ENCODE results near the gene RNFT2.
"Not testable (repeated sequence)": the region's sequence is repeated elsewhere in the genome, so short reads cannot be mapped to it uniquely, and the experiment has no call there.

Gene RNFT2

GRCh38 chr12:116777245-116777644 is 39.1 kb downstream of the RNFT2 start:
- no peak for DNase-seq (ENCODE audit: low read depth)
- no peak for TF ChIP-seq CTCF (conservative IDR thresholded peaks at IDR 0.05; ENCODE audit: control insufficient read depth, insufficient read depth, low read depth, low read length)
- no peak overlapping the region for H3K4me3 ChIP-seq (ENCODE audit: control insufficient read depth, low read depth, low read length)

GRCh38 chr12:116779597-116779996 is 41.5 kb downstream of the RNFT2 start:
- no peak overlapping the region for H3K4me3 ChIP-seq (ENCODE audit: control insufficient read depth, low read depth, low read length)
- DNase-seq (ENCODE audit: low read depth), result no peak
- TF ChIP-seq CTCF (conservative IDR thresholded peaks at IDR 0.05; ENCODE audit: control insufficient read depth, insufficient read depth, low read depth, low read length), result no peak

GRCh38 chr12:116780942-116781341 is 42.8 kb downstream of the RNFT2 start:
- no peak for TF ChIP-seq CTCF (conservative IDR thresholded peaks at IDR 0.05; ENCODE audit: control insufficient read depth, insufficient read depth, low read depth, low read length)
- DNase-seq (ENCODE audit: low read depth), result no peak

DNA sequence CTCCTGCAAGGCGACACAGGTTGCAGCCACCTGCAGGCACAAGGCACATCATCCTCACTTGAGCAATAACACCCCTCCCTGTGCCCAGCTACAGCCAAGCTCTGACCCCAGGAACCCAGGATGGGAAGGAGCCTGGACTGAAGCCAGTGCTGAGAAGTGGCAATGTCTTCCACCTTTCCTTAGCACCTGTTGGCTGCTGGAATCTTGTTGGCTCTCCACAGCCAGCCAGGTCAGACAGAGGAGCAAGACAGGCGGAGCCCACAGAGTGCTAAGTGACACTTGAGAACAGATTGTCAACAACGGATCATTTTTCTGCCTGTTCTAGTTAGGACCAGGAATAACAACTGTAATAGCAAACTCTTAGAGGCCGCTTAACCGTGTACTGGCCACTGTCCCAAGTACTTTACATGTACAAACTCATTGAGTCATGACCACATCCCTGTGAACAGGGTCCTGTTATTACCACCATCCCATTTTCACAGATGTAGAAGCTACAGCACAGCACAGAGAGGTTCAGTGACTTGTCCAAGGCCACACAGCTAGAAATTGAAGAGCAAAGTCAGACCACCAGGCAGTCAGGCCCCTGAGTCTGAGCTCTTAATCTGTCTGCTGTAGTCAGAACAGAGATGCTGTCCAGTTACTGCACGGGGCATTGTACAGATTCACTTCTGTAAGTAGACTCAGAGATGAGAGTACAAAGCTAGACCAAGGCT is 45.6 kb downstream of the RNFT2 start:
- H3K4me3 ChIP-seq (ENCODE audit: control insufficient read depth, low read depth, low read length), result no peak overlapping the region
- DNase-seq (ENCODE audit: low read depth), result no peak
- no peak for TF ChIP-seq CTCF (conservative IDR thresholded peaks at IDR 0.05; ENCODE audit: control insufficient read depth, insufficient read depth, low read depth, low read length)

More at GRCh38 chr12:116780942-116781341, 42.8 kb downstream of the RNFT2 start:
- H3K4me3 ChIP-seq (ENCODE audit: control insufficient read depth, low read depth, low read length), result no peak overlapping the region

DNA sequence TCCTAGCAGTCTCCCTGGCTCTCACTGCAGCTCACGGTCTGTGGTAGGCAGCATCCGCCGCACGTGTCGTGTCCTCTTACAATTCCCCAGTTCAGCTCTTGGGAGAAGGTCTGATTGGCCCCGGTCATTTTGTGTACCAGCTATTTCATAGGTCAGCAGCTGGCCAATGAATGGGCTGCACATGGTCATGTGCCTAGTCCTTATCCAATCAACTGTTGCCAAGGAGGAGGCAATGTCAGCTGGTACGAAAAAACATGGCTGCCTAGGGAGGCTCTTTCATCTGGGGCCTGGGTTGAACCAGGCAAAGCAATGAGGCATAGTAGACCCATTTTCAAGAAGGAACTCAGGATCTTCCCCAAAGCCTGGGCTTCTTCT is 46.1 kb downstream of the RNFT2 start:
- no peak overlapping the region for H3K4me3 ChIP-seq (ENCODE audit: control insufficient read depth, low read depth, low read length)
- no peak for TF ChIP-seq CTCF (conservative IDR thresholded peaks at IDR 0.05; ENCODE audit: control insufficient read depth, insufficient read depth, low read depth, low read length)
- peak; percentile 16 for DNase-seq (ENCODE audit: low read depth)

DNA sequence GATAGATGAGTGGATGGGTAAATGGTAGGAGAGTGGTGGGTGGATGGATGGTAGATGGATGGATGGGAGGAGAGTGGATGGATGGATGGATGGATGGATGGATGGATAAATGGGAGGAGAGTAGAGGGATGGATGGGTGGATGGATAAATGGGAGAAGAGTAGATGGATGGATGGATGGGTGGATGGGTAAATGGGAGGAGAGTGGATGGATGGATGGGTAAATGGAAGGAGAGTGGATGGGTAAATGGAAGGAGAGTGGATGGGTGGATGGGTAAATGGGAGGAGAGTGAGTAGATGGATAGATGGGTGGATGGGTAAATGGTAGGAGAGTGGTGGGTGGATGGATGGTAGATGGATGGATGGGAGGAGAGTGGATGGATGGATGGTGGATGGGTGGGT is 51.4 kb downstream of the RNFT2 start:
- not testable (repeated sequence) for DNase-seq (ENCODE audit: low read depth)

DNA sequence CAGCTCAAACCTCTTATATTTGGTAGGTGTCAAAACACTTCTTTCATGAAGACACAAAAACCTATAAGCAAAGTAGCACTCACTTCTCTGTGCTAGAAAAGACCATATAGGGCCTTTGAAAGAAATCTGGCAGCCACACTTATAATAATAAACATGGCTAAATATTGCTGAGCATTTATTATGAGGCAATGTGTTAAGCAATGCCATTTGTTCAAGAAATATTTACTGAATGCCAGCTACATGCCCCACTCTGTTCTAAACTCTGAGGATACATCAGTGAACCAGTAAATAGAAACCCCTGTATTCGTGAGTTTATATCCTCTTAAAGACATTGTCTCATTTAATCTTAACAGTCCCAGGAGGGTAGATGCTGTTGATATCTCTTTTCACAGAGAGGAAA is 52.0 kb downstream of the RNFT2 start:
- H3K4me3 ChIP-seq (ENCODE audit: control insufficient read depth, low read depth, low read length), result no peak overlapping the region
- no peak for TF ChIP-seq CTCF (conservative IDR thresholded peaks at IDR 0.05; ENCODE audit: control insufficient read depth, insufficient read depth, low read depth, low read length)
- no peak for DNase-seq (ENCODE audit: low read depth)

More for the DNA sequence above, 51.4 kb downstream of the RNFT2 start:
- H3K4me3 ChIP-seq (ENCODE audit: control insufficient read depth, low read depth, low read length), result not testable (repeated sequence)
